ACHN (cell line): ENCODE measurements around the gene EDARADD.

ENCODE experiments used
- DNase-seq: peaks from one replicate; pipeline ENCODE4 v3.0.0-alpha.2; 2015
- in situ Hi-C: cut with HindIII; loops from 2 replicates; pipeline ENCODE4 v1.10.0; 2017; ENCODE audit warnings: low sequenced_read_pairs, low pct_ligation_motif_present, low pct_unique_long_range_greater_than_20kb

Gene EDARADD

DNA sequence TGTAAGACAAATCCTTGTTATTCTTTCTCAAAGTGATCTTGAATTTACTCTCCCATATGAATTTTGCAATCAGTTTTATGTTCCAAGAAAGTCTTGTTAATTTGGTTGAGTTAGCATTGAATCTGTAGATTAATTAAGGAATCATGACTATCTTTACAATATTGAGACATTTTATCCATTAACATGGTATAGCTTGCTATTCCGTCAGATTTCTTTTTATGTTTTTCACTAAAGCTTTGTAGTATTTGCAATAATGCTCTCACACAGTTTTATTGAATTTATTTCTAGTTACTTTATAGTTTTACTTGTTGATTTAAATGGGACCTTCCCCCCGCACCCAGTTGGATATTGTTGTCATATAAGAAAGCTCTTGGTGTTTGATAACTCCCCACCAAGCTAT is 5.8 kb upstream of the EDARADD start:
- in situ Hi-C loops = no loop called here
- no peak for DNase-seq

DNA sequence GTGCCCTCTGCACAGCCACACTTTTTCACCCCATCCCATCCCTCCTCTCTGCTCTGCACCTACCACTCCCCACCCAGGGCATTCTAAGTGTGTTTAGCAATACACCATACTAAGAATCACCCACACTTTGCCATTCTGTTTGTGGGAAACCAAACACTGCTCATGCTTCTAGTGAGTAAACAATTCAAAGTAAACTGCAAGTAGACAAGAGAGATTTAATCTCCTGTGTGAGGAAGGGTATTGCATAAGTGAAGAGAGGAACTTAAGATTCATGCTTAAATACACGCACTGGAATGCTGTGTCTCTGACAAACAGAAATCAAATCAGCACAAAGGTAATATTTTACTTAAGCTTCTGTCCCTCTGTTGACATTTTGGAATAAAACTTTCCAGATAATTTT is 4.8 kb upstream of the EDARADD start:
- DNase-seq = no peak
- in situ Hi-C loops = no loop called here

DNA sequence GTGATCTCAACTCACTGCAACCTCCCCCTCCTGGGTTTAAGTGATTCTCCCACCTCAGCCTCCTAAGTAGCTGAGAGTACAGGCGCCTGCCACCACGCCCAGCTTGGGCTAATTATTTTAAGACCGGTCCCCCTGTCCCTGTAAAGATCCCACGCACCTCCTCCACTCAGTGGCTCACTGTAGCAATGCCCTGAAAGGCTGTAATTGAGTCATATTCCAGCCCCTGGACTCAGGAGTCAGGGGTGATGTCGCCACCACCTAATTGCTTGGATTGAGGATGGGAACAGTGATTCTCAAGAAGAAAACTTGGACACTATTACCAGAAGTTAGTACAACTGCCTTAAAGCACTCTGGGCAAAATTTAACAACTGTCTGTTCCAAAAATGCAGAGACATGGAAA is 3.1 kb upstream of the EDARADD start:
- in situ Hi-C loops = no loop called here
- no peak for DNase-seq

DNA sequence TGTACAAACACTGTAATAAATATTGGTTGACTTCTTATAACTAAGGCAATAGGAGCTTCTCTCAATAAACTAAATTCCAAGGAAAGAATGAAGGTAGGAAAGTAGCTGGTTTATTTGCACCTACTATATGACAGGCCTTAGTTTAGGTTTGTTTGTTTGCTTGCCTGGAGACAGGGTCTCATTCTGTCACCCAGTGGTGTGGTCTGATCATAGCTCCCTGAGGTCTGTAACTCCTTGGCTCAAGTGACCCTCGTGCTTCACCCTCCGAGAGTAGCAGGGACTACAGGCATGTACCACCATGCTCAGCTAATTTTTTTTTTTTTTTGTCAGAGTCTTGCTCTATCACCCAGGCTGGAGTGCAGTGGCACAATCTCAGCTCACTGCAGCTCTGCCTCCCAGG is 1.9 kb upstream of the EDARADD start:
- DNase-seq = no peak

DNA sequence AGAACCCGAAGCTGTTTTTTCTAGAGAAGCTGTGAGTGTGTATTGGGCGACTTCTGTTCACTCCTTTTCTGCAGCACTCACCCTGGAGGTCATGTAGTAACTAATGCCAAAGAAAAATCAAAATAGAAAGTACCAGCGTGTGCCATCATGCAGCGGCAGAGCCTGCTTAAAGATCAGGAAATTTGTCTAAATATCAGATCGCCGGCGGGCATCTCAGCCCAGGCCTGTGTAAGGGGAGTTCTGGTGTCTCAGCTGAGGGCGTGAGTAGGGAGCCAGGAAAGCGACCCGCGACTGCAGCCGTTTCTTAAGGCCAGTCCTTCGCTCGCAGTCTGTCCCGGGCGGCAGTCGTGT is 768 bp downstream of the EDARADD start:
- in situ Hi-C loops = no loop called here
- no peak for DNase-seq

More for the DNA sequence above, 1.9 kb upstream of the EDARADD start:
- in situ Hi-C loops = no loop called here

DNA sequence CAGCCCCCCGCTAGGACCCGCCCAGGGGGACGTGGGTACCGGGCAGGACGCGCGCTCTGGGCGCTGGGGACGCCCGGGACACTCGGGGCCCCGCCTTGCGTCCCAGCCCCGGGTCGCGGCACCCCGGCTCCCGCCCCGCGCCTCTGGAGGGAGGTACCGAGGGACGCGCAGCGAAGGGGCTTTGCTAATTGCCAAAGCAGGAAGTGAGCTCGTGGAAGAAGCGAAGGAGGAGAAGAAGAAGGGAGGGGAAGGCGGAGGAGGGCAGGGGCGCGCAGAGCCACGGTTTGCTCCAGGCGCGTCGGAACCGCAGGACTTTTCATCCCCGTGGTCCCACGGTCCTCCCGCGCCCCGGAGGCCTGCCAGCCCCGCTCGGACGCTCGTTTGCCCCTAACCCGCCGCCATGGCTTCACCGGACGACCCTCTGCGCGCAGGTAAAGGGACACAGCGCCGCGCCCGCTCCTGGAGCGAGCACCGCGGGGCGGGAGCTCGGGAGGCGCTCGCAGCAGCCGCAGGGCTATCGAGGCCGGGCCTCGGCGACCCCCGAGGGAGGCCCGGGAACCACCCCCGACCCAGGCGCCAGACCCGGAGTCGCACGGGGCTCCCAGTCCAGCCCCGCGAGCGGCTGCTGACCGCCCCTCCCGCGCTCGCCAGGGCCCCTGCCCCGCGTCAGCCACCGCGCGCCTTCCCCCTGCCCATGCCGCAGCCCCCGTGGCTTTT is 1.3 kb downstream of the EDARADD start:
- in situ Hi-C loops = no loop called here
- DNase-seq = peak; percentile 6

DNA sequence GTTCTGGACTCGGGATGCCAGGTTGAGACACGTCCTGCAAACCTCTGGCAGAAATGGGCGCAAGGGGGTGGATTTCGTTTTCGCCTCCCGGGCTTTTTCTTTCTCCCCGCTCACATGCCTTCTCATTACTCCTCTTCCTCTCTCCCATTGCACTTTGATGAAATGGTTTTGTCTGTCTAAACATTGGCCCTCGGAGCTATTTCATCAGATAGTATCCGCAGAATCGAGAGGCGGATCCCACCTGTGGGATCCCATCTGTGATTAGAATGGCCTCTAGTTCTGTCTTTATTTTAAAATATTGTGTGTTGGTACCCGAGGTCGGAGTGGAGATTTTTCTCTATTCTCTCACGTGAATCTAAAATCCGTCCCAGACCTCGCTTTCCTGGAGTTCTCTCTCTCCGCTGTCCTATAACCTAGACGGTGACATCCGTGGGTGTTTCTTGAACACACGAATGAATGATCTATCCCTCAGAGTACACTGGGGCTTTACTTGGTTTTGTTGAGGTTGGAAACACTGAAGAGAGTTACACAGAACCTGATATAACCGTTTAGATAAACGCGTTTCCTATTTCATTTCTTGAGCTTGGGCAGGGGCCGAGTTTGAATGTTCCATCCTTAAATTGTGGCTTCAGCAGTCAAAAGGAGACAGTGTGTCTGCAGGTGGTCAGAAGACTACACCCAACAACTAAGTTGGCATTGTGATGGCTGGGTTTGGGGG is 2.0 kb downstream of the EDARADD start:
- in situ Hi-C loops = no loop called here
- no peak for DNase-seq

DNA sequence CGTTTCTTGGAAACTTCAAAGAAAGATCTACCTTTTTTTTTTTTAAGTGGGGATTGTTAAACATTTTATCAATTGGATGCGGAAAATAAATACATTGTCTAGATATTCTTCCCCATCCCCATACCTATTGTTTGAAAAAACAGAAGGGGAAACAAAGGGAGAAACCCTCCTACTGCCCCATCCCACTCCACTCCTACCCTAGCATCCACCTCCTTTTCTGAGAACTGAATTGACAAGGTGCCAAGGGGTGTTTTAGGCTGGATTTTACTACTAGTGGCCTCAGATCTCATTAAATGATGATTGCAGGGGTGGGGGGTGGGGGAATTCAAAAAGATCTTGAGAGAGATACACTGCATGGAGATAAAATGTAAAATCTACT is 2.6 kb downstream of the EDARADD start:
- in situ Hi-C loops = no loop called here

DNA sequence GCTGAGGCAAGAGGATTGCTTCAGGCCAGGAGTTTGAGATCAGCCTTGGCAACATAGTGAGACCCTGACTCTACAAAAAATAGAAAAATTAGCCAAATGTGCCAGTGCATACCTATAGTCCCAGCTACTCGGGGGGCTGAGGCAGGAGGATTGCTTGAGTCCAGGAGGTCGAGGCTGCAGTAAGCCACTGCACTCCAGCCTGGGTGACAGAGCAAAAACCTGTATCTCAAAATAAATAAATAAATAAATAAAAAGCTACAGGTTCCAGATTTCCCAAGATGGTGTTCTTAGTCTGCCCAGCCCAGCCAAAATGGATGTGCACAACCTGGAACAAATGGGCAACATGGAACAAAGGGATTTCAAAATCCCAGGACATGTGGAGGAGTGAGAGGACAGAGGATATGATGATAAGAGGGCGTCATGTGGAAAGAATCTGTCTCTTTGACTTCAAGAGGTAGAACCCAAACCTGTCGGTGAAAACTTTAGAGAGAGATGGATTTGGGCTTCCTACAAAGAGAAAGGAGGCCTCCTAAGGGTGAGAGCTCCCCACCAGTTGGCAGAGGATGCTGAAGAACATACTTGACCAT is 3.2 kb downstream of the EDARADD start:
- DNase-seq = no peak
- in situ Hi-C loops = no loop called here

More for the DNA sequence above, 2.6 kb downstream of the EDARADD start:
- no peak for DNase-seq

DNA sequence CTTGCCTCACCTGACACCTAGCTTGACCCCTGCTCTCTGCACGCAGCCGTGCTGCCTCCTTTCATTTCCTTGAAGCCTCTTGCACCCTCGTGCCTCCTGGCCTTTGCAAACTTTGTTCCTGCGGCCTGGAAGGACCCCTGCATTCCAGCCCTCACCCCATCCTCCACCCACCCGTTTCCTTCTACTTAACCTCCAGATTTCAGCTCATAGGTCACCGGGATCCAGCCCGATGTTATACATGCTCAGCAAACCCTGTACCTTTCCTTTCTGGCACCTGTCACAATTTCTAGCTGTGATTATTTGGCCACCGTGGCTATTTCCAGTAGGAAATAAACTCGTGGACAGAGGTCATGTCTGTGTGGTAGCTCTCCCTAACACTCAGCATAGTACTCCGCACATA is 4.5 kb downstream of the EDARADD start:
- DNase-seq = no peak
- in situ Hi-C loops = no loop called here

DNA sequence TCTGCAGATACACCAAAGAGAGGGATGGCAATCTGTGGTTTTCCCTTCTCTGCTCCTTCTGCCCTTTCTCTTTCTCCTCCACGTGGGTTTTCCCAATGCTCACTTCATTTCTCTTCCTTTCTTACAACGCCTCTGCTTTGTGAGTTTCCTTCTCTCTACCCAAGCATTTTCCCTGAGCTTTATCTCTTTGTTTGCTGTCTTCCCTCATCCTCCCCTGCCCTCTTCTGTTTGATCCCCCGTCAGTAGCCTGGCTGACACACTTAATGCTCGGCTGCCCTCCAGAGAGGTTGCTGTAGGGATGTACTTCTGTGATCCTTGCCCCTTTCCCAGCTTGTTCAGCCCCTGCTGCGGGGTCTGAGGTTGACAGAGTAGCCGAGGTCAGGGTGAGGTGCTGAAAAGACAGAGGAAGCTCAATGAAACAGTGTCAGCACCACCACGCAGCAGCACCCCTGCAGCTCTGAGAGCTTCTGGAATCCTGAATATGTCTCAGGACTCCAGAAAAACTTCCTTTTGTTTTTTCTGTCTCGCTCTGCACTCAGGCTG is 6.0 kb downstream of the EDARADD start:
- in situ Hi-C loops = no loop called here
- DNase-seq = no peak

DNA sequence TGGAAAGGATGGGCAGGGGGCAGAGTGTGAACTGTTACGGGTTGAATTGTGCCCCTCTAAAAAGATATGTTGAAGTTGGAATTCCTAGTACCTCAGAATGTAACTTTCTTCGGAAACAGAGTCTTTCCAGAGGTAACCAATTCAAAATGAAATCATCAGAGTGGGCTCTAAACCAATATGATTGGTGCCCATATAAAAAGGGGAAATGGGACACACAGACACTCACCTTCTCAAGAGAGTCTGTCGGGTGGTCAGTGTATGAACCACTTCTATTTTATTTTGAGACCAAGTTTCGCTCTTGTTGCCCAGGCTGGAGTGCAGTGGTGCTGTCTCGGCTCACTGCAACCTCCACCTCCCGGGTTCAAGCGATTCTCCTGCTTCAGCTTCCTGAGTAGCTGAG is 7.6 kb downstream of the EDARADD start:
- in situ Hi-C loops = no loop called here
- no peak for DNase-seq

DNA sequence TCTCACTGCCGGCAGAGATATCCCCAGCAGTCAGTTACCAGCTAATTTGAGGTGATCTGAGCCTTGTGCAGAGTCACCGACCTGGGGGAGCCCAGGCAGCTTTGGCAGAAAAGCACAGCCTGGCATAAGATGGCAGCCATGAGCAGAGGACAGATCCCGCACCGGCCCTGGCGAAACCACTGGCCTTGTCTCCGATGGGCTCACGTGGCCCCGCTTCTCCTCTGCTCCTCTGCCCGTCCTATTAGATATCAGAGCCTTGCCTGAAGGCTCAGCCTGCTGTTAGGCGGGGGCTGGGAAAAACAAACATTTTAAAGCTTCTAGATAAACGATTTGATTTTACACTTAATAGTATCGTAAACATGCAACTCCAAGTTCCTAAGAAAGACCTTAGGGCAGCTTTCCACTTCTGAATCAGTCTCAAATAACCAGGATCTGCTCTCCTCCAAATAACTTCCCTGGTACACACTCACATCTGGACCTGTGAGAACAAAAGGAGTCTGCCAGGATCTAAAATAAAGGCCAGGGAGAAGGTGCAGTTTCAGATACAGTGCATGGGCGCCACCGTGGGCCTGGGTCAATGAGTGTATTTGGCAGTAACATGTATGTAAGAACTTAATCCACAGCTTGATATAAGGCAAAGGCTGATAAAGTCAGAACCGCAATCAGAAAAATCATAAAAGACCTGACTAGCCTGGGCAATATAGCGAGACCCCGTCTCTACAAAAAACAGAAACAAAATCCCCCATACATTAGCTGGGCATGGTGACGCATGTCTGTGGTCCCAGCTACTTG is 10.0 kb downstream of the EDARADD start:
- DNase-seq = no peak
- in situ Hi-C loops = no loop called here

DNA sequence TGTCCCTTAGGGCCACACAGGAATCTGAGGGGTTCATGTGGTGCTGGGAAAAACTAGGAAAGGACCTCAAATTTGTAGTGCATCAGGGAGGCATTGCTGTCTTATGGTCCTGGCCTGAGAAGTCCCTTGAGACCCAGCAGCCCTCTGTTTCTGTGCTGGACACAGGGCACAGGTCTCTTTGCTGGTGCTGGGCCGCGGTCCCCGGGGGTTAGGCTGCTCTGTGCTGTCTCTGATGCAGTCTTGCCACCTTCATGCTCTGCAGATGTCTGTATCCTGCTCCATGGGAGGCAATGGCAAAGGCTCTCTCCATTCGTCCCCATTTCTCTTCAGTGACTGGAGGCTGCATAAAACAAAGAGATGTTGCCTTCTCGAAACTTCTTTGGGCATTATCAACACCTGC is 13.0 kb downstream of the EDARADD start:
- DNase-seq = no peak
- in situ Hi-C loops = no loop called here

DNA sequence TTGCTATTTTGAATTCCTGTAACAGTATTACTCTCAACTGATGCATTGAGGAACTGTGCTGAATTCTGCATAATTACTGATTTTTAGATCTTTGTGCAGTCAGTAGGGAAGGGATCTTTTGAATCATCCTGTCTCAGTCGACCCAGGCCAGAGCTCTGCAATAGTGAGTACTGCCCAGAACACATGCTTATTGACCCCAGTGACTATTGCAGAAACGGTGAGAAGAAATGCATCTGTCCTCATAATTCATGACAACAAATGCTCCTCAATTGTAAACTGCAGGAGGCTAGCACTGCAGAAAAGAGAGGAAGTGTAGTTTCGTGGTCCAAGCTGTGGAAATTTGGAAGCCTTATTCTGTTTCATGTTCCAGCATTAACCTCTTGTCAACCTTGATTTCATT is 19.6 kb downstream of the EDARADD start:
- in situ Hi-C loops = no loop called here
- DNase-seq = no peak

DNA sequence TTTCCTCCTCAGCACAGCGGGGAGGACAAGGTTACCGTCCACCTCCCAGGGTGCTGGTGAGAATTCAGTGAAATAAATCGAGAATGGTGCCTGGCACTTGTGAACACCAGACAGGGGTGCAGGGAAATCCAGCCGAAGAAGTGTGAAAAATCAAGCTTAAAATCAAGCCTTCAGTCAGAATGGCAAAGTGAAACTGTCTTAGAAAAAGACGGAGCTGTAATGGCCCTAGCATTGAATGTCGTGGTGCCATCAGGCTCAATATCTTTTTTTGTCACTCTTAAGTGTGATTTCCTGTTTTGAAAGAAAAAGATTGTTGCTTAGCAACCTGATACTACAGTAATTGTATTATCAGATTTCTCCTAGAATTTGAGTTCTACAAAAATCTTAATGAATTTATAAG is 22.1 kb downstream of the EDARADD start:
- DNase-seq = no peak
- in situ Hi-C loops = no loop called here

DNA sequence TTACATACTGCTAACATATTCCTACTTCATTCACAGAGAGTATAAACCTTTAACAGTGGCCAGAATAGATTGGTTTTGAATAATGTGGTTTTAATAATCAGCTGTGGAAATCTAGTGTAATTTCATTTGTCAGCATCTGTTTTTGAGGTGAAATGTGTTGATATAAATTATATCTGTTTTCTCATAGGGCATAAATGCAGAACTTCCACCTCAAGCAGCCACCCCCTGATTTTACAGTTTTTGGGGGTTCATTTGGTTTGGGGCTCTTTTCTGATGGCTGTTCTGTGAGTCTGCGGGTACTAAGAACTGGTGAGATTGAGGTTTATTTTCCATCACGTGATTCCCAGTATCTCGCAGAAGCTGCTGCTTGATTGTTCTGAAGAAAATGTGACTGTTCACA is 23.2 kb downstream of the EDARADD start:
- in situ Hi-C loops = no loop called here
- no peak for DNase-seq

DNA sequence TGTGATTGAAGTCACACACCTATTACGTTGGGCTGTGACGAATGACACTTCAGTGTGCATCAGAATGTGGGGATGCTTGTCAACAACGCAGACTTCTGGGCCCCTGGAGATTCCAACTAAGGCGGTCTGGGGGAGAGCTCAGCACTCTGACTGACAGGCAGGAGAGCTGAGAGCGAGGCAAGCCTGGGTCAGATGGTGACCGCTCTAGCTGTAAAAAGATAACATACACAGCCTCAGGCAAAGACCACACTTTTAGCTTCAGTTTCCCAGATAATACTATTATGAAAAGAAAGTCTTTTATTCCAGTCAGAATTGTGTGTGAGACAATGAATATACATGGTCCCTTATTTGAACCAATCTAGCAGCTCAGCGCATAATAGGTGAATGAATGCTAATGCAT is 25.4 kb downstream of the EDARADD start:
- no peak for DNase-seq
- in situ Hi-C loops = no loop called here

DNA sequence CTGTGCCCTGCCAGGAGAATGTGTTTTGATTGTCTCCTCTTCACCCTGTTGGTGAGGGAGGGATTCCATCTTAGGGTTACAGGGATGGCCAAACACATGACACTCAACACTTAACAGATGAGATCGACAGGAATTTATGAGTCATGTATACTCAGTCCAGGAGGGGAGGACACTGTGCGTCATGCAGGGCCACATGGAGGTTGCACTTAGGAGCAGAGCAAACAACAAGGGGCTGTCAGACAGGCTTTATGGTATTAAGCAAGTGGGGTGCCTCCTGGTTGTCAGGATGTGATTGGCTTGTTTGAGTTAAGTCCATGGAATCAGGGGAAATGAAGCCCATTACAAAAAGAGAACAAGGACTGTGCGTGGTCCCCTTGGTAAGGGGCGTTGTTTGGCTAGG is 26.9 kb downstream of the EDARADD start:
- peak; percentile 56 for DNase-seq
- in situ Hi-C loops = no loop called here
